ENCODE results near the gene TNS1. TPM values are rescaled to one million over a fixed set of nuclear protein-coding genes. Genes with fewer than 3 reads are reported as not detected.

Gene TNS1
- total RNA-seq, 1 experiment from 2014 or later = 3.4 TPM

GRCh38 chr2:218051903-218052302 lies 49.1 kb upstream of the TNS1 start:
- H3K27me3 ChIP-seq (ENCODE audit: insufficient read depth, low read length) = no peaks in the 10 kb centered on the region
- no peak overlapping the region for H2BK120ac ChIP-seq (ENCODE audit: low read depth, low read length, poor library complexity, severe bottlenecking)
- no peak for TF ChIP-seq CTCF (conservative IDR thresholded peaks at IDR 0.05)
- no peak overlapping the region for H3T11ph ChIP-seq (ENCODE audit: low read length)
- H4K91ac ChIP-seq (ENCODE audit: insufficient read length, low read depth, low read length) = no peak overlapping the region
- DNase-seq = no peak
- no peaks in the 10 kb centered on the region for H3K79me2 ChIP-seq (ENCODE audit: insufficient read depth, low read length)
- H2BK20ac ChIP-seq (ENCODE audit: low read depth, low read length, poor library complexity, severe bottlenecking) = no peak overlapping the region
- no peak overlapping the region for H3K4ac ChIP-seq (ENCODE audit: low read depth, low read length)
- H3K27ac ChIP-seq (ENCODE audit: insufficient read length, low read depth, low read length) = no peak overlapping the region
- Mint-ChIP-seq H3K27ac (no peak overlapping the region), H3K36me3 (ENCODE audit: insufficient read depth in 1 of 3, low read depth in 3 of 3) (no peaks in the 10 kb centered on the region), H3K4me1 (no peaks in the 10 kb centered on the region), H3K4me3 (no peak overlapping the region), H3K27me3 (ENCODE audit: low read depth) (peaks cover 15% of the 10 kb centered on the region), H3K9me3 (no peaks in the 10 kb centered on the region)
- no peaks in the 10 kb centered on the region for H3K4me1 ChIP-seq (ENCODE audit: insufficient read depth, low read length)
- H3K14ac ChIP-seq (ENCODE audit: insufficient read depth, low read length) = no peak overlapping the region
- no peak overlapping the region for H2AFZ ChIP-seq (ENCODE audit: low read length)
- no peaks in the 10 kb centered on the region for H4K20me1 ChIP-seq (ENCODE audit: control insufficient read depth, insufficient read depth, insufficient read length)
- H3K9me3 ChIP-seq (ENCODE audit: control insufficient read depth, low read depth, low read length) = no peaks in the 10 kb centered on the region
- H3K23me2 ChIP-seq (ENCODE audit: insufficient read length, low read depth, low read length, poor library complexity, severe bottlenecking) = no peaks in the 10 kb centered on the region
- H2BK12ac ChIP-seq (ENCODE audit: insufficient read length, low read depth, low read length) = no peak overlapping the region
- no peak overlapping the region for H2BK5ac ChIP-seq (ENCODE audit: insufficient read length, low read length)
- H3K23ac ChIP-seq (ENCODE audit: insufficient read length, low read depth, low read length) = no peak overlapping the region
- H4K8ac ChIP-seq (replicated peaks; ENCODE audit: insufficient read length, low read depth, low read length) = no peak overlapping the region
- H3K4me2 ChIP-seq (ENCODE audit: insufficient read depth, insufficient read length, low read length) = no peak overlapping the region
- no CpG with 5 or more reads among the region's 3 CpGs for WGBS (ENCODE audit: extremely low coverage, insufficient read length, low lambda C conversion rate)
- no peak overlapping the region for H2AK5ac ChIP-seq (ENCODE audit: insufficient read length, low read length)
- no peak overlapping the region for H2BK15ac ChIP-seq (ENCODE audit: low read depth, low read length)
- H3K79me1 ChIP-seq (ENCODE audit: insufficient read depth, low read depth, low read length, poor library complexity, severe bottlenecking) = no peaks in the 10 kb centered on the region
- no peak overlapping the region for H3K9ac ChIP-seq (ENCODE audit: extremely low read depth, insufficient read length, low read length)
- no peak overlapping the region for H4K5ac ChIP-seq (ENCODE audit: insufficient read length, low read depth, low read length)
- H3K18ac ChIP-seq (ENCODE audit: insufficient read length, low read depth, low read length) = no peak overlapping the region
- no peak overlapping the region for H3K56ac ChIP-seq (ENCODE audit: insufficient read length, low read depth, low read length)
